Mucosa of gallbladder (tissue), 1 donor: ENCODE measurements around the gene C19orf73. TPM values are rescaled to one million over a fixed set of nuclear protein-coding genes. Genes with fewer than 3 reads are reported as not detected.

ENCODE experiments used
- DNase-seq: peaks from one replicate; pipeline ENCODE4 v3.0.0-alpha.2; 2020; ENCODE audit warnings: low spot score
- total RNA-seq: library from RNA; stranded (reverse); gene quantifications from one replicate; pipeline ENCODE4 v1.2.1, GENCODE V29; 2021
- donor health status: DM: no; HTN: no; CAD: no.

Gene C19orf73
- total RNA-seq, 1 donor from 2014 or later: 2.7 TPM

DNA sequence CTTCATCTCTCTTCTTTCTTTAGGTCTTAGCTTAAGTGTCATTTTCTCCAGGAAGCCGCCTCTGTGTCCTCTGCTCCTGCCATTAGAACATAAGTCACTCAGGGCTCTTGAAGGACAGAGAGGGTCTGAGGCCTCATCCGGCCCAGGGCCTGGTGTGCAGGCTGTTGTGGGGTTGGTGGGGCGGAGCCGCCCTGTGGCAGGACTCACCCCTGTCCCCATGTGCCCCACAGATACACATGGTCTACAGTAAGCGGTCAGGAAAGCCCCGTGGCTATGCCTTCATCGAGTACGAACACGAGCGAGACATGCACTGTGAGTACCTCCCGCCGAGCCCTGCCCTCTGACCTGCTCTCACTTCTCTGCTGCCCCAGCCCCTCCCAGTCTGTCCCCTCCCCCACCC is 17.8 kb downstream of the C19orf73 start:
- no peak for DNase-seq

DNA sequence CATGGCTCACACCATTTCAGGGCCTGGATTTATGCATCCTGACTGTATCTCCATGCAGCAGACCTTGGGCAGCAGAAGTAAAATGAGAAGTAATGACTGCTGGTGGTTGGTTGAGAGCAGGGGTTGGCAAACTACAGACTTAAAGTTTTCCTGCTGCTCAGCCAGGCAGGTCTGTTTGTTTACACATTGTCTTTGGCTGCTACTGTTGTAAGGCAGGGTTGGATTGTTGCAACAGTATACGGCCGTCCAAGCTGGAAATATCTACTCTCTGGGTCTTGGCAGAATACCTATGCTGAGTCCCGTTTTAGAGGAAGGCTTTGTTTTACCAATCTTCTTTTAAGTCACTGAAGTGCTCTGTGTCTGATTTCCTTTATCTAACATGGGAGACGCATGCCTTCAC is 20.1 kb downstream of the C19orf73 start:
- DNase-seq: no peak

DNA sequence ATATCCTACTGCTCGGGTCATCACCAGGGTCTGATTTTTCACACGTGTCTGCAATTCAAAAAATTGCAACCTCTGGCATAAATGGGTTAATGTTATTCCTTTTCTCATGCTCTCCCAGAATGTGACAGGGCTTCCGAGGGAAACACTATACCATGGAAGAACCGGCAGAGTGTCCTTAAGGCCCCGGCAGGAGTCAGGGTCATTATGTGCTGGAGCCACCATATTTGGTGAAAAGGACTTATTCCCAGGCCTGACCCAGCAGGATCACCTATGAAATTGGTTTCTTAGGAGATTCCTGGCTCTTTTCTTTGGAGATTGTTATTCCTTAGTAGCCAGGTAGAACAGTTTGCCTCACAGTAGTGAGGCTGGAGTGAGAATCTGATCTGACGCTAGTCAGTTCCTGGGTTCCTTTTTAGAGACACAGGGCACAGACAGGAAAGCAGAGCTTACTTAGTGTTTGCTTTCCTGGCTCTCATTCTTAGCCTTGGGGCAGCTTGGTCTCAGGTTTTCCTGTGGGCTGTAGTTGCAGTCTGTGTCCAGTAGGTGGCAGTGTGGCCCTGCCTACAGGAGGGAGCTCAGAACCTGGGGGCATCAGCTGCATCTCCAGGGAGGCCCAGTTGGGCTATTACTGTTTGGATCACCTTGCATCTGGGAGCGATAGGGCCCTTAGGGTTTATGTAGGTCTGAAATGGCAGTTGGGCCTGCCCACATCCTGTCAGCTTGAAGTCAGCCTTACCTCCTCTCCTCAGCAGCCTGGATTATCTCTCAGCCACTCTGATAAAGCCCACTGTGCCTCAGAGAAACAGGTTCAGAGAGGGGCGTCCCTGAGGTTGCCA is 21.3 kb downstream of the C19orf73 start:
- peak; percentile 75 for DNase-seq

DNA sequence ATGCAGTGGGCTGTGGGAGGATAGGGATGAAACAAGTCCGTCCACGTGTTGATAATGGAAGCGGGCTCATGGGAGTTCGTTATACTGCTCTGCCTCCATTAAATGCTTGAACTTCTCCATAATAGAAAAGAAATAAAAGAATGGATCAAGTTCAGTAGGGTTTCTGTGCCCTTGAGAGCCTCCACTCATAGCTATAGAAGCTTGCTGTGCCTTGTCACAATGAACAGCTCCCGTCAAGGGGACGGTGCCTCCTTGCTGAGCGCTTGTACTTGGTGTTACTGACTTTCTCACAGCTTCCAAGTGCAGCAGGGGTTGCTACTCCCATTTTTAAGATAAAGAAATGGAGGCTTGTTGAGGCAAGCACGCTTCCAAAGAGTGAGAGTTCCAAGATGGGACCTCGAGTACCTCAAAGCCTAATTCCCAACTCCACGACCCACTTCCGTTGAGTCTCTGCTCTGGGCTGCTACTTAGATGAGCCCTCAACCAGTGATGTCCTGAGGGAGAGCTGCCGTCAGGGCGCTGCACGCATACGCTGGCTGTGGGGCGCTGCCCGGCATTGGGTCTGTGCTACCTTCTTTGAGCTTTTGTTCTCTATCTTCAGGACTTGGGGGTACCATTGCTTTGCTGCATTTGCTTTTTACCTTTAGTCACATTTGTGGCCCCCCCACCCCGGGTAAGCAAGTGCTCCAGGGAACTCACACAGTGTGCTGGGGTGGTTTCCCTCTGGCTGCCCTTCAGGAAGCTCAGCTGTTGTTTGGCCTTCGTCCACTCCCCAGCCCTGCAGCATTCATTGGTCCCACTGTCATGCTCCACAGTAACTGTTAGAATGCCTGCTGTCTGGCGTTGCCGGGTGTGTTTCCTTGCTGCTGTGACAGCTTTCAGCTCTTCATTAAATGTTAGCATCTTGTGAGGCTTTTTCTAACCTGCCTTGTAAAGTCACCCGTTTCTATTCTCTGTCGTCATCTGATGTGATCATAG is 24.1 kb downstream of the C19orf73 start:
- no peak for DNase-seq

DNA sequence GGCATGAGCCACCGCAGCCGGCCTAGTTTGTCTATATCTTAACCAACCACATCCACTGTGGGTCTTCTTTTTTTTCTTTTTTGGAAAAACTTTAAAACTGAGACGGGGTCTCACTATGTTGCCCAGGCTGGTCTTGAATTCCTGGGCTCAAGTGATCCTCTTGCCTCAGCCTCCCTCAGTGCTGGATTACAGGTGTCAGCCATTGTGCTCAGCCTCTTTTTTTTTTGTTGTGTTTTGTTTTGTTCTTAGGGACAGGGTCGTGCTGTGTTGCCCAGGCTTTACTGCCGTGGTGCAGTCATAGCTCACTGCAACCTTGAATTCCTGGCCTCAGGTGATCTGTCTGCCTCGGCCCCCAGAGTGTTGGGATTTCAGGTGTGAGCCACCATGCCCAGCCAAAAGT is 26.3 kb downstream of the C19orf73 start:
- DNase-seq: no peak

DNA sequence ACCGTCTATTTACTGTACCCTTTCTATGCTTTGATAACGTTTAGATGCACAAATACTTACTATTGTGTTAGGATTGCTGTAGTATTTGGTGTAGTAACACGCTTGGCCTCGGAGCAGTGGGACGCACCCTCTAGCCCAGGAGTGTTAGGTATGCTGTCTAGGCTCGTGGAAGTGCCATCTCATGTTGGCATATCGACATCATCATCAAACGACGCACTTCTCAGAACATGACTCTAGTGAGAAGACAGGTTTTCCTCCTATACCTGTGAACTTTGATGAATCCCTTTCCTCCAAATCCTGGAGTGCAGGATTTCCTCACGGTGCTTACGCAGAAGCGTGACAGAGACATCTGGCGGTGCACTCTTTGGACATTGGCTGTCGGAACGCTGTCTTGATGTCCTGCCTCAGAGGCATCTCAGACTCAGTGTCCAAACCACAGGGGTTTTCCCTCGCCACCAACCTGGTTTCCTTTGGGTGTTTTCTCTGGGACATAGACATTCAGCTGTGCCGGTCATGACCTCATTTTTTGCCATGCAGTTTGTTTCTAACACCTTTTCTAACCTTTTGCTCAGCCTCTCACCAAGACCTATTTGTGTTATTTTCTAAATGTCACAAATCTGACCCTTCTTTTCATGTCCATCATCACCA is 27.4 kb downstream of the C19orf73 start:
- no peak for DNase-seq

DNA sequence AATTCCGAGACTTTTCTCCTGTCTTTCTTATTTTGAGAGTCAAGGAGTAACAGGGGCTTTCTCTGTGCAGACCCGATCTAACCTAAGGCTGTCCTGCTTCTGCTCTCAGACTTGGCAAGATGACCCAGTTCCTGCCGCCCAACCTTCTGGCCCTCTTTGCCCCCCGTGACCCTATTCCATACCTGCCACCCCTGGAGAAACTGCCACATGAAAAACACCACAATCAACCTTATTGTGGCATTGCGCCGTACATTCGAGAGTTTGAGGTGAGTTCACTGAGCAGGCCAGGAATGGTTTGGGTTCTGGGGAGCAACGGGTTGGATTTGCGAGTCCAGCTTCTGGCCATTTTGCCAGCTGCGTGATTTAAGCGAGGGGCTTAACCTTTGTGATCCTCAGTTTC is 32.6 kb downstream of the C19orf73 start:
- DNase-seq: no peak

DNA sequence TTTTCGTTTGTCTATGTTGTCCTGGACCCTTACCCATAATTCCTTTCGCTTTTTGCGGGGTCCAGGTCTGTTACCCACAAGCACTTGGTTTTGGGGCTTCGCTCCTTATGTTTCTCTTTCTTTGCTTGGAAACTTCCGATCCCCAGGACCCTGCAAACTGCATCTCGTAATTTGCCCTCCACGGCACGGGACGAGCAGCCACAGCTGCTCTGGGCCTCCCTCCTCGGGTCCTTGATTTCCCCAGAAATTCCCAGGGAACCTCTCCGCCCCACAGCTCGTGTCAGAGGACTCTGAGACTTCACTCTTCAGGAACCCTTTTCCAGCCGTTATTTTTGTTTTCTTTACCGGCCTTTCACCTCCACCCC is 33.1 kb downstream of the C19orf73 start:
- DNase-seq: no peak

DNA sequence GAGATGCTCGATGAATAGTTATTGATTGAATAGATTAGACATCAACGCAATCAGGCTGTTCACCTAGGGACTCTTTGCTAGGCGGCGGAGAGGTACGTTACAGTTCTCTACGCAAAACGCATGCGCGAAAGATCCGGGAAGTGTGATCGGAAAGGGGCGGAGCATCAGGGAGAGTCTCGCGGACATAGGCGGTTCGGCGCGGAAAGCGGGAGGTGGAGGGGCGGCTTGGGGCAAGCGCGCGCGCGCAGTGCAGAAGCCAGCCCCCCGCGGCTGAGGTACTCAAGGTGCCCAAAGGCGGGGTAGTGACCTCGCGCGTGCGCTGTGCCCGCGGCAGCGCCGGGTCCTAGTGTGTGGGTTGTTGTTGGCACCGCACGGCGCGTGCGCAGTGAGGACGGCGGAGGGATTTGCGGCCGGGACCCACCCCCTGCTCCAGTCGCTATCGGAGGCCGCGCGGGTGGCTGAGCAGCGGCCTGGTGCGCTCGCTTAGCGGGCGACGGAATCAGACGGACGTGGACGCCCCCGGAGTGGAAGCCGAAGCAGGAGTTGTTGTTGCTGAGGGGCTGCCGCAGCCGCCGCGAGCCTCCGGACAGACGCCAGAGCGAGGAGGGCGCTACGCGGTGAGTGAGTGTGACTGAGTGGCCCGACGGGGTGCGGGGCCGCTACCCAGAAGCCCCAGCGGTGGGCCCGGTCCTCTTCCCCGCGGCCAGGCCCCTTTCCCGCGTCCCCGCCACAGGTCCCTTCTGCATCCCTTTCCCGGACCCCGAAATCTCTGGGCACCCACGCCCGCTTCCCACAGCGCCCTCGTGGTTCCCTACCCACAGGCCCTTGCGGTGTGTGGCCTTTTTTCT is 33.7 kb downstream of the C19orf73 start, which contains the start of gene SNRNP70:
SNRNP70 (plus strand) TSS at position 432 of the 848 bp plus-strand sequence. CDS start 964 bp downstream, outside the sequence.
- DNase-seq: peak; percentile 100

DNA sequence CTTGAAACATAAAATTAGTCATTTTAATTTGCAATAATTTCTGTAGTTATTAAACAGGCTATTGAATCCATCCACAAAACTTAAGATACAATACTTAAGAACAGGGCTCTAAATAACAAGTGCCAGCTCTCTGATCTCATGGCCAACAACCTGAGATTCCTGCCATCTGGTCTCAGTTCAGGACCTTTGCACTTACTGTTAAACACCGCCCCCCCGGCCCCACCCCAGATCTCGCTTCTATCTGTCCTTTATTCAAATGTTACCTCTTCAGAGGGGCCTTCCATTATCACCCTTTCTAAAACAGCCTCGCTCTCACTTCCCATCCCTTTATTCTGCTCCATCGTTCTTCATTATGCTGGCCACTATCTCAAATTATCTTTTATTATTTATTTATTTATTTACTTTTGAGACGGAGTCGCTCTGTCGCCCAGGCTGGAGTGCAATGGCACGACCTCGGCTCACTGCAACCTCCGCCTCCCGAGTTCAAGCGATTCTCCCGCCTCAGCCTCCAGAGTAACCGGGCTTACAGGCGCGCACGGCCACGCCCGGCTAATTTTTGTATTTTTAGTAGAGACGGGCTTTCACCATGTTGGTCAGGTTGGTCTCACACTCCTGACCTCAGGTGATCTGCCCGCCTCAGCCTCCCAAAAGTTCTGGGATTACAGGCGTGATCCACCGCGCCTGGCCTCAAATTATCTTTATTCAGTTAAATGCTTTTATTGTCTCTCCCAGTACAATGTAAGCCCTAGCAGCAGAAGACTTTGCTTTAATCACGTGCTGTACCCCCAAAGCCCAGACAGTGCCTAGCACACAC is 34.5 kb downstream of the C19orf73 start:
- no peak for DNase-seq

DNA sequence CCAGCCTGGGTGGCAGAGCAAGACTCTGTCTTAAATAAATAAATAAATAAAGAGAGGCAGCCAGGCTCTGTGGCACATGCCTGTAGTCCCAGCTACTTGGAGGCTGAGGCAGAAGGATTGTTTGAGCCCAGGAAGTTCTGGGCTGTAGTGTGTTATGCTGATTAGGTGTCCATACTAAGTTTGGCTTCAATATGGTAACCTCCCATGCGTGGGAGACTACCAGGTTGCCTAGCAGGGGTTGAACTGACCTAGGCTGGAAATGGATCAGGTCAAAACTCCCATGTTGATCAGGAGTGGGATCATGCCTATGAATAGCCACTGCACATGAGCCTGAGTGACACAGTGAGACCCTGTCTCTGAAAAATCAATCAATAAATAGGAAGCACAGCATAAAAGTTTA is 37.7 kb downstream of the C19orf73 start:
- DNase-seq: no peak

DNA sequence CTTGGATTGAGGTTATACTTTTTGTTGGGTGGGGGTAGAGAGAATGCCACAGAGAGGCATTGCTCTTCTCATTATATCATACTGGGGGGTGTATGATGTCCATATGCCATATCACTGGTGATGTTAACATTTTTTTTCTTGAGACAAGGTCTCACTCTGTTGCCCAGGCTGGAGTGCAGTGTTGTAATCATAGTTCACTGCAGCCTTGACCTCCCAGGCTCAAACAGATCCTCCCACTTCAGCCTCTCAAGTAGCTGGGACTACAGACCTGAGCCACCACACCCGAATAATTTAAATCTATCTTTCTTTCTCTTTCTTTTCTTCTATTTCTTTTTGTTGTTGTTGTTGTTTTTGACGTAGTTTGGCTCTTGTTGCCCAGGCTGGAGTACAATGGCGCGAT is 38.6 kb downstream of the C19orf73 start:
- no peak for DNase-seq

DNA sequence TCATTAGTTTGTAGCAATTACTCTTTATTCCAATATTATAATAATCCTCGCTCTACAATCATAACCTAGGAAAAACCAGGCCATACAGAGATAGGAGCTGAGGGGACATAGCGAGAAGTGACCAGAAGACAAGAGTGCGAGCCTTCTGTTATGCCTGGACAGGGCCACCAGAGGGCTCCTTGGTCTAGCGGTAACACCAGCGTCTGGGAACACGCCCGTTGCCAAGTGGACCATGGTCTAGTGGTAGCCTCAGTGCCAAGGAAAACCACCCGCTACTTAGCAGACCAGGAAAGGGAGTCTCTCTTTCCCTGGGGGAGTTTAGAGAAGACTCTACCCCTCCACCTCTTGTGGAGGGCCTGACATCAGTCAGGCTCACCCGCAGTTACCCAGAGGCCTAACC is 44.1 kb downstream of the C19orf73 start:
- DNase-seq: peak; percentile 73

DNA sequence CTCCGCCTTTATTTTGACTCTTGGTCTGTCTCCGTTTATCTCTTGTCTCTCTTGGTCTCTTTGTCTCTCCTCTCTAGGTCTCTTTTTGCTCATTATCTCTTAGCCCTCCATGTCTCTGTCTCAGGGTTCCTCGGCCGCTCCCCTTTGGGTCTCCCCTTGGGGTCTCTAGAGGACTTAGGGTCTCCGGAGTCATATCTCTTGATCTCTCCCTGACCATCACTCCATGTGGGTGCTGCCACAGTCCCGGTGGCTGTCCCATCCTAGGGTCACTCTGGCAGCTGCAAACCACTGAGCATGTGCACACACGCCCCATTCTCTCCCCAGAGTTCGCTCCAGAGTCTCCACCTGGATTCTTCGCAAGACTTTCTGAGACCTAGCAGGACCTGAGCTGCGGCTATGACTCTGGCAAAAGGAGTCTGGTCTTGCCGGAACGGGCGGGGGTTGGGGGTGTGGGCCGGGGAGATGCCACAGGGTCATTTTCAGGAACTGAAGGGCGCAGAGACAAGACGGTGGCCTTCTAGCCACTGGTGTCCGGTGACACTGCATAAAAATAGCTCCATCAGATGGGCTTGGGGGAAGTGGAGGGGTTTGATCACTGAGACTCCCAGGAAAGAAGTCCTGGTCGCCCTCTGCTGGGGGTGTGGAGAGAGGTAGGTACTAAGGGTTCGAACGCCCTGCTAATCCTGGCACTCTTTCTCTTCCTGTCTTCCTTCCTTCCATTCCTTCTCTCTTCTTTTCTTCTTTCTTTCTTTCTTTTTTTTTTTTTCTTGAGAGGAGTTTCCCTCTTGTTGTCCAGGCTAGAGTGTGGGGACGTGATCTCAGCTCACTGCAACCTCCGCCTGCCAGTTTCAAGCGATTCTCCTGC is 45.2 kb downstream of the C19orf73 start:
- no peak for DNase-seq

DNA sequence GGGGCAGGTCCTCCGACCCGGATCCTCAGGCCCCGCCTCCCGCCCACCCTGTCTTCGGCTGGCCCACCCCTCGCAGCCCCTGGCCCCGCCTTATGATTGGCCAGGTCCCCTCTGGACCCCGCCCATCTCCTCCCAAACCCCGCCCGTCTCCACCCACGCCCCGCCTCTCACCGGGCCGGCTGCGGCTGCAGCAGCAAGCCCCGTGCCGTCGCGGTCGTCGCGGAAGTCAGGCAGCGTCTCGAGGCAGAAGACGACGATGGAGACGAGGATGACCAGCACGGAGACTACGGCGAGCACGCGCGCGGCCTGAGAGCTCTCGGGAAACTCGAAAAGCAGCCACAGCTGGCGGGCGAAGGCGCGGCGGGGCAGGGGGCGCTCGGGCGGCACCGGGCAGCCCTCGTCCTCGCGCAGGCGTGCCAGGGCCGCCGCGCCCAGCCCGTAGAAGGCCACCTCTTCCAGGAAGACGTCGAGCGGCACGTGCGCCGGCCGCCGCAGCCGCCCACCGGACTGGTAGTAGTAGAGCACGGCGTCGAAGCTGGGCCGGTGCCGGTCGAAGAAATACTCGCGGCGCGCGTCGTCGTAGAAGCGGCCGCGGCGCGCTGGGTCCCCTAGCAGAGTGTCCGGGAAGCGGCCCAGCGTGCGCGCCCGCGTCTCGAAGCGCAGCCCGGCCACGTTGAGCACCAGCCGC is 46.9 kb downstream of the C19orf73 start:
- DNase-seq: no peak

DNA sequence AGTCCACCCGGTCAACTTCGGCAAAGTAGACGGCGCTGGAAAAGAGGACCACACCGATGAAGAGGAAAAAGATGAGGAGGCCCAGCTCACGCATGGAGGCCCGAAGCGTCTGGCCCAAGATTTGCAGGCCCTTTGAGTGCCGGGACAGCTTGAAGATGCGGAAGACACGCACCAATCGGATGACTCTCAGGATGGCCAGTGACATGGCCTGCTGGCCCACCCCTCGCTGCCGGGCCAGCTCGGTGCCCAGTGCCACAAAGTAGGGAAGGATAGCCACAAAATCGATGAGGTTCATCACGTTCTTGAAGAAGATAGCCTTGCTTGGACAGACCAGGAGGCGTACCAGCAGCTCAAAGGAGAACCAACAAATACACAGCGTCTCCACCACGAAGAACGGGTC is 48.5 kb downstream of the C19orf73 start:
- no peak for DNase-seq

DNA sequence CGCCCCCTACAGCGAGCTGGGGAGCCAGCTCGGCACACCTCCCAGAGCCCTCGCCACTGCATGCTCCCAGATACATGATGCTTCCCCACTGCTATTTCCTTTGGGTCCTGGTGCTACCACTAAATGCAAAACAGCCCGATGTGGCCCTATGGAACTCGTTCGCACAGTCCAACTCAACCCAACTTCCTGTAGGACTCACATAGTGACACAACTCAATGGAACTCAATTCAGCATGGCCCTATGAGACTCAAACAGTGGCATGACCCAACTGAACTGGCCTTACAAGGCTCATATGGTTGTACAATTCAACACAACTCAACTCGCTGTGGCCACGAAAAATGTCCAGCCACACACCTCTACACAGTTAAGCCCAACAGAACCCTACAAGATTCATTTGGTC is 49.9 kb downstream of the C19orf73 start:
- no peak for DNase-seq
